Skin of body (tissue), 2 donors: ENCODE measurements around the gene RSPH6A. TPM values are rescaled to one million over a fixed set of nuclear protein-coding genes. Genes with fewer than 3 reads are reported as not detected.
"Not testable (repeated sequence)": the region's sequence is repeated elsewhere in the genome, so short reads cannot be mapped to it uniquely, and the experiment has no call there.

Experiments used
- DNase-seq: peaks from one replicate; lab custom pipeline; 2025; lab: John Stamatoyannopoulos, UW
- total RNA-seq: library from RNA; depleted of rRNA; stranded (reverse); fragments of >200 nt; gene quantifications from one replicate; pipeline ENCODE4 v1.2.3, GENCODE V29; 2014

Gene RSPH6A
- total RNA-seq, 1 donor from 2014 or later: not detected

GRCh38 chr19:45804140-45804958 is 10.8 kb downstream of the RSPH6A start:
- DNase-seq: no peak

- no peak for DNase-seq
Measured at GRCh38 chr19:45801603-45802175, 13.4 kb downstream of the RSPH6A start.

GRCh38 chr19:45800070-45800553 is 15.0 kb downstream of the RSPH6A start:
- no peak for DNase-seq

- DNase-seq: not testable (repeated sequence)
Measured at GRCh38 chr19:45799541-45799940, 15.6 kb downstream of the RSPH6A start.

- DNase-seq: peak; percentile 40
Measured at GRCh38 chr19:45798995-45799517, 16.1 kb downstream of the RSPH6A start.

- no peak for DNase-seq
Measured at GRCh38 chr19:45794627-45795026, 20.5 kb downstream of the RSPH6A start.

GRCh38 chr19:45793876-45794275 is 21.2 kb downstream of the RSPH6A start:
- DNase-seq: no peak

- DNase-seq: no peak
Measured at GRCh38 chr19:45793178-45793564, 21.9 kb downstream of the RSPH6A start.

GRCh38 chr19:45792470-45793177 is 22.5 kb downstream of the RSPH6A start, which contains the start of gene DMWD:
DMWD (minus strand) TSS chr19:45792845; CDS start chr19:45792756, 89 bp downstream.
- DNase-seq: peak; percentile 99

GRCh38 chr19:45791744-45792469 is 23.2 kb downstream of the RSPH6A start:
- no peak for DNase-seq

- no peak for DNase-seq
Measured at GRCh38 chr19:45790942-45791341, 24.2 kb downstream of the RSPH6A start.

GRCh38 chr19:45789035-45789786 is 25.9 kb downstream of the RSPH6A start:
- no peak for DNase-seq

GRCh38 chr19:45786533-45786894 is 28.6 kb downstream of the RSPH6A start:
- DNase-seq: no peak

- no peak for DNase-seq
Measured at GRCh38 chr19:45785781-45786532, 29.2 kb downstream of the RSPH6A start.

- DNase-seq: no peak
Measured at GRCh38 chr19:45785097-45785496, 30.0 kb downstream of the RSPH6A start.

GRCh38 chr19:45784096-45784495 is 31.0 kb downstream of the RSPH6A start:
- no peak for DNase-seq

GRCh38 chr19:45782820-45783785 is 32.0 kb downstream of the RSPH6A start:
- no peak for DNase-seq

- no peak for DNase-seq
Measured at GRCh38 chr19:45782162-45782691, 32.9 kb downstream of the RSPH6A start, which contains the start of gene DMPK. DMPK (minus strand) TSS chr19:45782490; CDS start chr19:45782352, 138 bp downstream.
